Astrocyte (in vitro differentiated cells and primary cell): ENCODE data around the gene CD82.

Experiments
- CTCF ChIP-seq: IDR thresholded peaks from 2 replicates; pipeline ENCODE4 v1.5.1; 2011; ENCODE audit warnings: low read depth, mild to moderate bottlenecking, inconsistent platforms, low read length, moderate library complexity; ENCODE audit not compliant: insufficient read depth
- EZH2 ChIP-seq: IDR thresholded peaks from 2 replicates; pipeline ENCODE4 v1.6.1; 2012; ENCODE audit warnings: mild to moderate bottlenecking, low read length, inconsistent platforms; ENCODE audit not compliant: insufficient read depth

DNA sequence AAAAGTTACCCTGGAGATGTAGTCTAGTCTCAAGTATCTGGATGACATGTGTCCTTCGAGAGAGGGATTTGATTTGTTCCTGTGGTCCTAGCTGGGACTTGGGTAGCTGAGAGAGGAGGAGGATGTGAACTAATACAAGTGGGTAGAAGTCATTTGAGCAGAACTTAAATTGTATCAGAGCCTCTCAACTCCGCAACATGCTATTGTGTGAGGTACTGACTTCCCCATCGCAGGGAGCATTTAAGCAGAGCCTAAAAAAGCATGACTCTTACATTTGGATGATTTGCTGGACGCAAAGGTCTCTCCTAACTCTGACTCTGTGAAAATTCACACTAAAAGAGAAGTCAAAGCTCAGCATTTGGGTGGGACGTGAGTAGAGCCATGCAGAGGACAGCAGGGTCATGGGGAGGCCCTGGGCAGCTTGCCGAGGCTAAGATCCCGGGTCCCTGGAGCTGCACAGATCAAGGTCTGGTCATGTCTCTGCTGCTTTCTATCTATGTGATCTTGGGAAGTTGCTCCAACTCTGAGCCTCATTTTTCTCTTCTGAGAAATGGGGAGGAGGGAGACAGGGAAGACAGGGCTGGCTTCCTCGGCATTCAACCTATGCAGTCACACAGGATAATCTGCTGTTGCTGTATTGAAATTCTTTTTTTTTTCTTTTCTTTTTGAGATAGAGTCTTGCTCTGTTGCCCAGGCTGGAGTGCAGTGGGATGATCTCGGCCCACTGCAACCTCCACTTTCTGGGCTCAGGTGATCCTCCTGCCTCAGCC lies 44.9 kb downstream of the CD82 start:
- no peak for TF ChIP-seq CTCF
- no peak for TF ChIP-seq EZH2
